SK-N-DZ (cell line): ENCODE results near the gene NEU4.

Experiments used
- DNase-seq: peaks from one replicate; pipeline ENCODE4 v3.0.0-alpha.2; 2015; ENCODE audit warnings: low spot score

The NEU4 gene

DNA sequence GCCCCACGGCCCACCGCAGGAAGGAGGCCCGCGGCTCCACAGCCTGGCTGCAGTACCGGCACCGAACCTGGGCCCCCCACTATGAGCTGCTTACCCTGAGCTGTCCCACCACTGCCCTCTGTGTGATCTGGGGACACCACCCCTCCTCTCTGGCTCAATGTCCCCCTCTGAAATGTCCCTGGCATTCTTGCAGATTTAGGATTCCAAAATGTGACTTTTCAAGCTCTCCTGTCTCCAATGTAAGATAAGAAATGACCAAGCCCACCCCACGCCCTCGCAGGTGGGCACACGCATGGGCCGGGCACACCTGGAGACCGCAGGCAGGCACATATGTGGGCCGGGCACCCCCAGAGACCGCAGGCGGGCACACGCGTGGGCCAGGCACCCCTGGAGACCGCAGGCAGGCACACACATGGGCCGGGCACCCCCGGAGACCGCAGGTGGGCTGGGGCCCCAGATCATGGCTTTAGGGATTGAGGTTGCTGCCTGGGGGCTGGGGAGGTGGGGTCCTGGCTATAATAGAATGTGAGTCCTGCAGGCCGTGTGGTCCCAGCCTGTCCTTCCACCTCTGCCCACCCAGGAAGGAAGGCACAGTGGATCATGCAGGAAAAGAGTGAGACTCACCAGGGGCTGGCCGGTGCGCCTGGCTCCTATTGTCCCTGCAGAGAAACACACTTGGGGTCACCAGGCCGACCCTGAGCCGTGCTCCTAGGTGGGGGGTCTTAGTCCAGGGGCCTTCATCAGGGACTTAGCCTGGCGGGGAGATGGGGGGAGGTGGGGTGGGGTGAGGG is 42.5 kb downstream of the NEU4 start:
- DNase-seq: no peak

- no peak for DNase-seq
These were observed 43.4 kb downstream of the NEU4 start for GRCh38 chr2:241852116-241852980.

DNA sequence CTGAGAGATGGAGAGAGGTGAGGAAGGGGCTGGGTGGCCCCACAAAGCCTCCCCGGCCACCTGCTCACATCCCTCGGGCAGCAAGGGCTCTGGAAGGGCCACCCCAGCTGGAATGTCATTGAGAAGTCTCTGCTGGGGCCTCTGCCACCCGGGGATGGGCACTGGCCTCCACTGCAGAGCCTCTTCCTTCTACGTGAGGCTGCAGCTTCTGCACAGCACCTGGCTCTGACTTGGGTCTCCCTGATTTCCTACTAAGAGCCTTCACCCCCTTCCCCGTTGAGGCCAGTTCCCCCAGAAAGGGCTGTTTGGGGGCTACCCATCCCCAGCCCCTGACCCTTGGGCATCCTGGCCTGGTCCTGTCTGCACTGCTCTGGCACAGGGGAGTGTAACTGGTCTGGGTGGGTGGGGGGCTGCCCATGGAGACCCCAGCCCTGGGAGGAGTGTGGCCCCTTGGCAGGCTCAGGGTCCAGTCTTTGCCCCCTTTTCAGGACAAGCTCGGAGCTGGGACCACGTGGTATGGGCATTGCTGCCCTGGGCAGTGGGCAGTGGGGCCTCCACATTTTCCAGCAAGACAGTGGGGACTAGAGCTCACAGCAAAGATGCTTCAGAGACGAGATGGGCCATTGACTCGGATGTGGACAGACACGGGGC is 44.1 kb downstream of the NEU4 start:
- no peak for DNase-seq

GRCh38 chr2:241853651-241854341 is 44.8 kb downstream of the NEU4 start:
- no peak for DNase-seq

DNA sequence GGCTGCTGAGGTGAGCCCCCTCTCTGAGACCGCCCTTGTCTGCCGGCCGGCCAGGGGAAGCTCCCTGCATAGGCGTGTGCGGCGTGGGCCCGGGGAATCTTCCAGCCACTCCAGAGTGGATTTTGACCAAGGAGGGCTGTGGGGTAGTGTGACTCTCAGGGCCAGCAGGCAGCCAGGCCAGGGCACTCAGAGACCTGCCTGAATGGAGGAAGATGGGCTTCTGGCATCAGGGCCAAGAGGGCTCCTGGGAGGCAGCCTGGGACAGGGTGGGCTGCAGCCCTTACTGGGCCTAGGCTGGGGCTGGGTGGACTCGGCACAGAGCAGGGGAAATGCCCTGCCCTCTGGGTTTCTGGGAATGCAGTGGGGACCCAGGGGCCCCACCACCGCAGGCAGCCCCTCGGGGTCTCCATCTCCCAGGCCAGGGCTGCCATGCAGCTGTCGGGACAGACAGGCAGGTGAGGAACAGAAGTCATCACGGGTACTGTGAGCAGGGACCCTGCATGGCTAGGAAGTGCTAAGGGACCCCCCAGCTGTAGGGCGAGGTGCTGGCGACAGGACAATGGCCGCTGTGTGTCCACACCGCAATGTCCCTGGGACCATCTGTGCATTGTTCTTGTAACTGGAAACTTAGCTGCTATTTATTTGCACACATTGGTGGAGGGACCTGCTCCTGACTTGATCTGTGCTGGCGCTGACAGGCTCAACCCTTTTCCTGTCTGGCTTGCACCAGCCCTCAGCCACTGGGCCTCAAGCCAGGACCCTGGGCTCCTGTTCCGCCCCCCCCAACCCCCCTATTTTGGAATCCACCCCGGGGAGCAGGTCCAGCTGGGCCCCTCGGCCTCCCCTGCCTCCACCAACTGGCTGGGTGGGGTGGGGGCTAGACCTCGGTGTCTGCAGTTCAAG is 45.6 kb downstream of the NEU4 start:
- DNase-seq: no peak

- DNase-seq: no peak
These were observed 46.4 kb downstream of the NEU4 start for GRCh38 chr2:241855245-241855887.

- no peak for DNase-seq
These were observed 47.0 kb downstream of the NEU4 start for GRCh38 chr2:241855888-241856422.

DNA sequence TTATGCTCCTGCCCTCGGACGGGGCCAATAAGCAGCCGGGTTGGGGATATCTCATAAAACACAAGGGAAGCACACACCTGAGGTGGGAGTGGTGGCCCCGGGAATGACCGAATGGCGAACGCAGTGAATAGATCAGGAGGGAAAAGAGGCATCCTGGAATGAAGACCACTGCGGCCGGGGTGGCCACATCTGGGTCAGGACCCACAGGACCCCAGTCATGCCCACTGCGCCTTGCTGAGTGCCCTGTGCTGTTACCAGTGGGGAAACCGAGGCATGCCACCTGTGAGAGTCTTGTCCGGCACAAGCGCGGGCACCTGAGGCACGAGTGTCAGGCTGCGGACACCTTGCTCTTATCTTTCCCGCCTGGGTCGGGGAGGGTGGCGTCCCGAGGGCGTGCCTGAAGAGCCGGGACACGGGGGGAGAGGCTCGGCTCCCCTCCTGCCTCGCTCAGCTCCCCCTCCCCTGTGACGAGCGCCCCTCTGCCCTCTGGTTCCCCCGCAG is 48.1 kb downstream of the NEU4 start:
- no peak for DNase-seq

DNA sequence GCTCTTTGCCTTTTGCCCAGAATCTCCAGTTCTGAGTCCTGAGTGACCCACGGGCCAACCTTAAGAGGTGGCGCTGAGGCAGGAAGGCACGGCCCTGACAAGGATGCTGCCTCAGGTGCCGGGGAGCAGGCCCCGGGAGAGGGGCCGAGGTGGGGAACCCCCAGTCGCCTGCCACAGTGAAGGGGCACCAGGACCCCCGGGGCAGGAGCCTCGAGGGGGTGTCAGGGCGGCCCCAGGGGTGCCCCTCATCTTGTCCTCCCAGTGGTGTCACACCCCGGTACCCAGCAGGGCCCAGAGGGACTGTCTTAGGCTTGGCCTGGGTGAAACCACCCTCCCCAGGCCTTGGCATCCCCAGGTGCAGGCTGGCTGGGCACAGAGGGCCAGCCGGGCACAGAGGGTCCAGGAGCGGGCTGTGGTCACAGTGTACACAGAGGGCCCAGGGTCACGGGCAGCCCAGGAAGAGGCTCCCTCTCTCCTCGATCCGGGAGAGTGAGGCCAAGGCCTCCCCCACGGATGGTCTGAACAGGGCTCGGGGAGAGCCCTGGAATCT is 48.7 kb downstream of the NEU4 start:
- no peak for DNase-seq

DNA sequence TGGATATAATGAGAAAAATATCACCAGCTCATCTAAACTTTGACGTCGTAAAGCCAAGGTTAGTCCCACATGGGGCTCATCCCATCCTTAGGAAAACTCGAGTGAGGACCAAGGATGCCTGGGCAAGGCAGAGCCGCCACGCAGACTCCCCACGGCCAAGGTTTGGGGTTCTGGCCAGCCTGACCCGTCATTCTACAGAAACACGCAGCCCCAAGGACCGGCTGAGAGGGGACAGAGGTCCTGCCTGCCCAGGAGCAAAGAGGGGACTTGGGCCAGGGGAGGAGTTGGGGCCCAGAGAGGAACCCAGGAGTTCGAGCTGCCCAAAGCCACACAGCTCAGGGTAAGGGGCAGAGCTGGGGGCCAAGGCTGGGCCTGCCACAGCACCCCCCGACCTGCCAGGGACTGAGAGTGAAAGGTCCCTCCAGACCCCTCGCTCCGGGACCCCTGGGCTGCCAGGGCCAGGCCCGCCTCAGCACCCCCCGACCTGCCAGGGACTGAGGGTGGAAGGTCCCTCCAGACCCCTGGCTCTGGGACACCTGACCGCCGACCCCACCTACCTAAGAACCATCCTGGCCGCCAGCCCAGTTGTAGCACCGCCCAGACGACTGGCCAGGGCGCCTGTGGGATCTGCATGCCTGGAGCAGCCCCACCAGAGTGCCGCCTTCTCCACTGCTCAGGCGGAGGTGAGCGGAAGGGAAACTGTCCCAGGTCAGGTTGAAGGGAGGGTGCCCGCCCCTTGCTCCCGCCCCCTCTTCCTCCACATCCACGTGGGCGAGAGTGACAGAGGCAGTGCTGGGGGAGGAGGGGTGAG is 49.4 kb downstream of the NEU4 start, which contains the start of gene PDCD1:
TSS of gene PDCD1 (minus strand) at position 689 of the 811 bp plus-strand sequence. CDS start at position 633, 56 bp downstream.
- DNase-seq: no peak

GRCh38 chr2:241859017-241859435 is 50.0 kb downstream of the NEU4 start:
- no peak for DNase-seq

- no peak for DNase-seq
These were observed 50.6 kb downstream of the NEU4 start for GRCh38 chr2:241859436-241860183.

- peak; percentile 62 for DNase-seq
These were observed 51.4 kb downstream of the NEU4 start for GRCh38 chr2:241860184-241861078.

DNA sequence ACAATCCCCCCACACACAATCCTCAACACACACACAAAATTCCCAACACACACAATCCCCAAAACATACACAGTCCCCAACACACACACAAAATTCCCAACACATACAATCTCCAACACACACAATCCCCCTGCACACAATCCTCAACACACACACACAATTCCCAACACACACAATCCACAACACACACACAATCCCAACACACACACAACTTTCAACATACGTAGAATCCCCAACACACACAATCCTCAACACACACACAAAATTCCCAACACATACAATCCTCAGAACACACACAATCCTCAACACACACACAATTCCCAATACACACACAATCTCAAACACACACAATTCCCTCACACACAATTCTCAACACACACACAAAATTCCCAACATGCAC is 52.3 kb downstream of the NEU4 start:
- no peak for DNase-seq

DNA sequence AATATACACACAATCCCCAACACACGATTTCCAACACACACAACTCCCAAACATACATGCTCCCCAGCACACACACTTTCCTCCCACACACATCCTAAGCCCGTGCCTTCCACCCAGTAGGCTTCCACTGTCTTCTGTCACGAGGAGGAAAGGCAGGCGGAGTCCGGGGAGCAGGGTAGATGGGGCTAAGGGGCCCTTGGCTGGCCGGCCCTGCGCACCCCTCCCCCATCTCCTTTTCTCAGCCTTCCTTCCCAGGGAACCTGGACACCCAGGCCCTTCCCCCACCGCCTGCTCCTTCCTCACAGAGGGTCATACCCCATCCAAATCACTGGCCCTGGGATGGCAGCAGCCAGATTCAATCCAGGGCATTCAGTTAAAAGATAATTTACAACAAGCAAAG is 53.1 kb downstream of the NEU4 start:
- DNase-seq: no peak

DNA sequence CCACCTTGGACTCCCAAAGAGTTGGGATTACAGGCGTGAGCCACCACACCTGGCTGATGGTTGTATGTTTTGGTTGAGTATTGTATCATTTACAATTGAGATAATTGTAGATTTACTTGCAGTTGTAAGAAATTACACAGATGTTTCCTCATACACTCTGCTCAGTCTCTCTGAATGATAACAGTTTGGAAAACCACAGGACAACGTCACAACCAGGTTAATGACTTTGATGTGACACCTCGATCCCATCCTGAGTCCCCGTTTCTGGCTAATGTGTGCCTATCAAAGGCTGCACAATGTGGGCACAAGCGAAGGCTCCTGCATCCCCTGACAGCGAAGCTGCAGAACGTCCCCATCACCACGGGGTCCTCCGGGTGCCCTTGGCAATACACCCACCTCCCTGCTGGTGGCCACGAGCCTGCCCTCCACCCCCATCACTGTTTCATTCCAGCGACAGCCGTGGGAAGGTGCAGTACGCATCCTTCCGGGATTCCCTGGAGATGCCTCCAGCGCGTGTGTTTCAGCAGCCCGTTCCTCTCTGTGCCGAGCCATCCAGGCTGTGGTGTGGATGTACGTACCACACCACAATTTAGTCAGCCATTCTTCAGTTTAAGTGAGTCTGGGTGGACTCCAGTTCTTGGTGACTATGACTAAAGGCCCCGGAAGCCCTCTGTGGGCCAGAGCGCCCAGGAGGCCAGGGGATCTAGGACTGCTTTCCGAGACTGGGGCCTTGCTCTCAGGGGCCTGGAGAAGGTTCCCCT is 54.0 kb downstream of the NEU4 start:
- DNase-seq: peak; percentile 45
